Inflammatory macrophage (primary cell): ENCODE results near the gene FCRL5.
A peak's percentile ranks its signal among the peaks of the same experiment; 100 is the strongest.
"Not testable (repeated sequence)": the region's sequence is repeated elsewhere in the genome, so short reads cannot be mapped to it uniquely, and the experiment has no call there.

Experiments used
- DNase-seq, 2 donors: peaks; one replicate each; pipeline ENCODE4 v3.0.0-alpha.2; 2020 to 2022
- total RNA-seq, 18 experiments: gene quantifications; one replicate each; lab custom pipeline; 2026; ENCODE audit warnings: mixed read lengths in 6 of 18, inconsistent platforms in 2 of 18; lab: John Stamatoyannopoulos, UW

Gene FCRL5
- 0 to 0.31 (median 0.08) reads per million in 18 experiments for total RNA-seq

DNA sequence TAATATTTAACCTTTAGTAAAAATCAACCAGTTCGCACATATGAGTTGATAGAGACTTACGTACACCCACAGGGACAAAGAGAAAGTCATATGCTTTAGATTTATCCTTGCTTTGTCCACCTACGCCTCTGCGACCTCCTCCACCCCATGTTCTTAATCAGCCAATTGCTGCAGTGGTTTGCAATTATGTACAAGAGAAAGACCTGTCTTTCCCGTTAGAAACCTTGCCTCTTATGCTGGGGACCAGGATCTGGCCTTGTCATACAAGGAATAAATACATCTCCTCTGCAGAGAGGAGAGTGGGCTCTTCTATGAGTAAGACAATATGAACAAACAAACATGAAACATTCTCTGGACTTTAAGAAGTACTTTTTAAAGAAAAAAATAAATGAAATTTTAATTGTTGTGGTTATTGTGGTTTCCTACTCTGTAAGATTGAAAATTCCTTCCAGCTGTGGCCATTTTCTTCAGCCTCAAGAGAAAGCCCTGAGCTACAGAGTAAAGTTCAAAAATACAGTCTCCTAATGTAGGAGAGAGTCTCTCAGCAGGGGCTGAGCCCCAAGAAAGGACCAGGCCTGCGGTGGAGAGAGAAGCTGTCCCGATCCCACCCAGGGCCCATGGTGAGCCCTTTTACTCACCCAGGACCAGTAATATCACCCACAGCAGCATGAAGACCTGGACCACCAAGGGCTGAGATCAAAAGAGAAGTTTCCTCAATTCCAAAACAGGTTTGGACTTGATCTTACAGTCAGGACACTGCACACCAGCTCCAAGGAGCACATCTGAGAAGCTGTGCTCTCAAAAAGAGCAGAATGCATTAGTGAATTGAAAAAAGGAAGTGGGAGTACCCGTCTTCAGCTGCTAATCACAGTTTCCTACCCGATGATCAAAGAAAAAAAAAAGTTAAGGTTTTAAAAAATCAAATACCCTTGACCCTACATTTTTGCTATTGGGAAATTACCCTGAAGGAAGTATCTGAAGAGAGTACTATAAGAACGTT lies at the start of gene FCRL5:
FCRL5 (minus strand) TSS at position 822 of the 1,000 bp plus-strand sequence; CDS start at position 669, 153 bp downstream.
- no peak for DNase-seq

DNA sequence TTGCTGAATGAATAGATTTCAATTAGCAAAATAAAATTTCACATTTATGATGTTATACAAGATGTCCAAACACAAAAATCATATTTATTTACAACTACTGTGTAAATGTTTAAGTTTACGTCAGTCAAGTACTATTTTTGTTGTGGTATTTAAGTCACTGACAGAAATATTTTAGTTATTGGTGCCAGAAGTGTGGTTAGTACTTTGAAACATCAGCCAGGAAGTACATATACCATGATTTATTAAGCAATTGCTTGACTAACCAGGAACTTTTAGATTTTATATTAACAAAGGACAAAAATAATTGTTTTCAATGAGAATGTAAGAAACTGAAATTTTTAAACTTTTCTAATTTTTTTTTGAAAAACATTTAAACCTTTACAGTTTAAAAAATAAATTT lies 47.9 kb upstream of the FCRL5 start:
- no peak for DNase-seq

DNA sequence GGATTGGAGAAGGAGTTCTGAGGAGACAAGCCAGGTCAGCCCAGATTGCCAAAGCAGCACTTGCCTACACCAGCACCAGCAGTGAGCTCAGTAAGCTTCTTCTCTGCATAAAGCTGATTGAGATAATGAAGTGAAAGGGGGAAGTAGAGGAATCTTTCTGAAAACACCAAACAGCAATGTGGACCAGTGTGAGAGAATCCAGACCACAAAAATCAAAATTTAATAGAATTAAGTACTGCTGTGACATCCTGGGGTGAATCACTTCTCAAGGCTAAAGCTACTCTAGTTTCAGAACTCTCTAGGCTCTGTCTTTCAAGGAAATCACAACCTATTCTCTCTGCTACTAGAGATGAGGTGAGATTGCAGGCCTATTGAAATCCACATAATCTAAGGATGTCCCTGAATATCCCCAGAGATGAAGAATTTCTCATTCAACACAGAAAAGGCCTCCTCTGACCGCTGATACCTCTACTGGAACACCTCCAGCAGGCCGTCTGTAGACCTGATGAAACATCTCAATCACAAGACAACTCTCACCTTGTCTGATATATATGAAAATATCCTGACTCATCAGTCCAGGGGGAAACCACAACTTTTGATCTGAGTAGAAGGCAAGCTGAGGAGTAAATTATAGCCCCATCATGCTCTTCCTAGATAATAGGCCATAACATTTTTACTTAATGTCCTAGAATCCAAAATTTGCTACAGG lies 45.8 kb upstream of the FCRL5 start, which contains the start of gene FCRL4:
FCRL4 (minus strand) TSS at position 127 of the 709 bp plus-strand sequence. CDS start 141 bp downstream, outside the sequence.
- DNase-seq: no peak

DNA sequence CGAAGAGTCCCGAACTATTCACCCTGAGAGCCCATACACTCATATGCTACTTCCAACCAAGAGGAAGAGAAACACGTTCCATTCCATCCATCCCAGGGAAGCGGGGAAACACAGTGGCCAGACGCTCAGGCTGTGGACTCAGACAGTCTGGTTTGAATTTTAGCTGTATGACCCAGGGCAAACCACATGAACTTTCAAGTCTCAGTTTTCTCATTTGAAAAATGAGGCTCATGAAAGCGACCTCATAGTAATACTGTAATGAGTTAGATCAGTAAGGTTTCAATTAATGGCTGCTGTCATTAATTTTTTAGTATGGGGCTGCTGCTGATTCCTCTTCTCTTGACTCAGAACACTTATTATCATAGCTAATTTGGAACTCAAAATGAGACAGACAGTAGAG lies 44.1 kb upstream of the FCRL5 start:
- DNase-seq: no peak

DNA sequence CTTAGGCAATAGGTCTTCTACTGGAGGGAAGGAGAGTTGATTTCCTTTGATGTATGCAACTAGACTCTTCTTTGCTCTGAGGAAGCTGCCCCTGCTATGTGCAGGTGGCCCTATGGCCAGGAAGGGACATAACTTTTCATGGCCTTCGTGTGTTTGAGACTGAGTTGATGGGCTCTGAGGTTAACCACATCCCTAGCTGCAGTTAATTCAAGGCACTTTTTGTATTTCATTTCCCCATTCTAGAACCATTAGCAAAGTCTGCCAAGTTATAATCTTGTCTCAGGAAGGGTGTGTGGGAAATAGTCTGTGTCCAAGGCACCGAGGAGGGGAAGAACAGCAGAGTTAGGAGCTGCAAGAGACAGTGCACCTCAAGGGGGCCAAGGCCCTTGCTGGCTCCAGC lies 43.0 kb upstream of the FCRL5 start:
- no peak for DNase-seq

DNA sequence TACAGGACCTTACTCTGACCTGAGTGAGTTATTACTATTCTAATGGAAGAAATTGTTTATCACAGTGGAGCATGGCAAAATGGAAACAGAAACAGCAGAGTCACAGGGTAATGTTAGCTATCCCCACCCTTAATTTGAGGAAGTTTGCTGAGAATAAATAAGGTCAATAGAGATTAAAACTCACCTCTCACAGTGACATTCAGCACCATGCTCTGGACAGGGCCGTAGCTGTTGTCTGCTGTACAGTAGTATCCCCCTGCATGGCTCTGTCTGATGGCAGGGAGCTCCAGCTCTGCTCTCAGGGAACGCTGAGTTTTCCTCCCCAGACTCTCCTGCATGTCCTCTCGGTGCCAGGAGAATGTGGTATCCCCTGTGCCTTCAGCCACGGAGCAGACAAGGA lies 33.7 kb upstream of the FCRL5 start:
- DNase-seq: no peak

DNA sequence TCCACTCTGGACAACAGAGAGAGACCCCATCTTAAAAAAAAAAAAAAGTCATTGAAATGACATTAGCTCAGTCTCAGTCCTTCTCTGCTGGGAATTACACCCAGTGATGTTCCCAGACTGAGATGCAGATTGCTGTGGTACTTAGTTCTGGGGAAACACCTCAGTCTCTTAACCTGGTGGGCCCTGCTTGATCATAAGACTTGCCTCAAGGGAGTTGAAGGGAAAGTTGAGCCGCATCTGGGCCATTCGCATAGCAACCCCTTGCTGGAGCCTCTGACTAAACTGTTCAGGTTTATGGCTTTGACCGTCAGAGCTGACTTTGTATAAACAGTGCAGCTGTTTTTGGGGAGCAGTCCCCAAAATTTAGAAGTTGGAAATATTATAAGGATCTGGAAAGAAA lies 32.2 kb upstream of the FCRL5 start:
- DNase-seq: no peak

DNA sequence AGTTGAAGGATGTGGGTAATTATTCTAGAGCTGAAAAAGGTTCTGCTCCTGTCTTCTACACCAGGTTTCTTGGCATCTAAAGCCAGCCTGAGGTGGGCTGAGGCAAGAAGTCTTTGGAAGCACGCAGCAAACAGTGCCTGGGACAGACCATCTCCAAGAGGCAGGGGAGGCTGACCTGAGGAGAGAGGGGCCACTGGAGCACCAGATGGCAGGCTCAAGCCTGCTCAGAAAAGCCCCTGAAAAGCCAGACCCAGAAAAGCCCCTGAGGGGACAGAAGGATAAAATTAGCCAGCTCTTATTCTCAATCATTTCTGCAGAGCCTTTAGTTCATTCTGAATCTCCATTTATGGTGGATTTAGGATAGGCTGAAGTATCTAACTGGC lies 28.5 kb upstream of the FCRL5 start:
- DNase-seq: no peak

DNA sequence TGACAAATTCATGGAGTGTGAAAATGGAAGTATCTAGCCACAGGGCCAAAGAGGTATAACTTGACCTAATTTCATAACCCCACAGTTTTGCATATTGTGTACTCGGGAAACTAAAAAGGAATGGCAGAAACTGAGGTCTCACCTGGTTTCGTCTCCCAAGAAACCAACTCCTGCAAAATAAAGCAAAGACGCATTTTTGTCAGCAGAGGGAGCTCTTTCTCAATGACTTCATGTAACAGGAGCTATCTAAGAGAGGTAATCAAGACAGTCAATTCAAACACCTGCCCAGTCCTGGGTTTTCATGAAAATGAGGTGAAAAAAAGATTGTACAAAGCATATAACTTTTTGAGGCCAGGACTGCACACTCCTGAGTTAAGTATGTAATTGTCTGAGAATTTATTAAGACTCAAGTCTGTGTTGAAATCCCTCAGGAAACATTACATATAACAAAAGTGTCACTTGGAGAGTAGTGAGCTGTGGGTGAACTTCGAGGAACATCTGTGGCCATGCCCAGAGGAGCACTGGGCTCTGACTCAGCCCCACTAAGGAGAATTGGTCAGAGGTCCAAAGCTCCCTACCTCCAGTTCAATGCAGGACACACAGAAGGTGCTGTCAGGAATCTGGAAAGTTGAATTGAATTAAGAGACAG lies 28.0 kb upstream of the FCRL5 start:
- peak; percentile 53 to 57 for DNase-seq

DNA sequence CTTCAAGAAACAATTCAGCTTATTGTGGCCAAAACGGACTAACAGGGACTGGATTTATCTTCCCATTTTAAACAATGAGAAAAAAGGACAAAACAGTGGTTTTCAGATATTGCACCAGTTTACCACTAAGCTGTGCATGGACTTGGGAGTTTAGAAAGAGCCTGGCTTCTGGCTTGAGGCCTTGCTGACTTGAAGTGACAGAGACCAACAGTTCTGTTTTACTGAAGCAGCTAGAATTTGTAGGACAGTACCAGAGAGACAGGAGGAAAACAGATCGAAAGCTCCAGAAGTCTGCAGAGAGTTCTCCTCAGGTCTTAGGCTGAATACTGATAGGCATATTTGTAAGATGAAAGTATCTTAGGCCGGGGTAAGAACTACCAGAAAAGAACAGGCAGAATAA lies 25.1 kb upstream of the FCRL5 start:
- no peak for DNase-seq

DNA sequence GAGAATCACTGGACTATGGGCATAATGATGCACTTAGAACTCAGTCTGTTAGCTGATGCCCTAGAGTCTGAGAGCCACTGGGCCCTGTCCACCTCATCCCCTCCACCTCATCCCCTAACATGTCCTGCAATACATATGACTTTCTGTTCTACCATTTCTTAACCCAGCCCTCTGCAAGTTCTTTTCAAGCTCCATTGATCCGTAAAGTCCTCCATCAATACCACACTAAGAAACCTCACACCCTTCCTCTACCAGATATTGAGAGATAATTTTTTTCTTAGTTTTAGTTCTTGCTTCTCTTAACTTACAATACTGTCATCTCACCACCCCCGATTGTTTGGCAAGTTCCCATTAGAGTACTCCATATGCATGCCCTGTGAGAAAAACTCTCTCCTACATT lies 23.4 kb upstream of the FCRL5 start:
- DNase-seq: no peak

DNA sequence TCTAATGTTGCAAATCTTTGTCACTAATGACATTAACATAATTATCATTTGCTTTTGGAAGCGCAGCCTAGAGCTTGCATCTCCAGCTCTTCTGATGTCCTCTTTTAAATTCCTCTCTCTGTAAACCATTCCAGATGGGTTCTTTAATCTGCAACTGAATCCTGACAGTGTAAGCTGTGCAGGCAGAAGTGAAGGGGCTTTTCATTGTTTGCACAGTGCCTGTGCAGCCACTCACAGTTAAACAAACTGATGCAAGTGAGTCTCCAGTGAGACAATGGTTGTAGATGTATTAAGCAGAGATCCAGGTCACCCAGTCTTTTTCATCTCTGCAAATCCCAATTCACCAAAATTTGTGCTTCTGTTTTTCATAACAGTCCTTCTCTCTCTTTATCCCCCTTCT lies 22.5 kb upstream of the FCRL5 start:
- DNase-seq: no peak

DNA sequence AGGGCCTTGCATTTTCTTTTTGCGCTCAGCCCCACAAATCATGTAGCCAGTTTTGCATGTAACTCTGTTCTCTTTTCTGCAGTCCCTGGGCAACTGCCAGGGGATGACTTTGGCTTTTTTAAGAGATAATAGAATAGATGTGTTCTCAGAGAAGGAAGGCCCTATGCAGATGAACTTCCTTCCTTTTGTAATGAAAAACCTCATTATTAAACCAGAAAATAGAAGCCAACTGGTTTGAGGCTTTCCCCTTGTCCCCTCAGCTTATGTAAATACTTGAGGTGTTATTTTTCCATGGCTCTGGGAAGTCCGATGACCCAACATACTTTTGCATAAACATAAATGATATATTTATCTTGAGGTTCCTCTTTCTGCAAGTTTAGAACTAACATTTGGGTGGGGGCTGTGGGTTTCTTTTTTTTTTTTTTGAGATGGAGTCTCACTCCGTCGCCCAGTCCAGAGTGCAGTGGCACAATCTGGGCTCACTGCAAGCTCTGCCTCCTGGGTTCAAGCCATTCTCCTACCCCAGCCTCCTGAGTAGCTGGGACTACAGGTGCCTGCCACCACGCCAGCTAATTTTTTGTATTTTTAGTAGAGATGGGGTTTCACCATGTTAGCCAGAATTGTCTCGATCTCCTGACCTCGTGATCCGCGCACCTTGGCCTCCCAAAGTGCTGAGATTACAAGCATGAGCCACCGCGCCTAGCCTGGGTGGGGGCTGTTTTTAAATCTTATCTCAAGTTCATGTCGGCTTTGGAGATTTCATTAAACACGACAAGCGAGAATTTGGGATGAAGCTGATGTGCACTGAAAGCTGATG lies 14.4 kb upstream of the FCRL5 start:
- DNase-seq: peak in 1 of 2 donors; percentile 47

DNA sequence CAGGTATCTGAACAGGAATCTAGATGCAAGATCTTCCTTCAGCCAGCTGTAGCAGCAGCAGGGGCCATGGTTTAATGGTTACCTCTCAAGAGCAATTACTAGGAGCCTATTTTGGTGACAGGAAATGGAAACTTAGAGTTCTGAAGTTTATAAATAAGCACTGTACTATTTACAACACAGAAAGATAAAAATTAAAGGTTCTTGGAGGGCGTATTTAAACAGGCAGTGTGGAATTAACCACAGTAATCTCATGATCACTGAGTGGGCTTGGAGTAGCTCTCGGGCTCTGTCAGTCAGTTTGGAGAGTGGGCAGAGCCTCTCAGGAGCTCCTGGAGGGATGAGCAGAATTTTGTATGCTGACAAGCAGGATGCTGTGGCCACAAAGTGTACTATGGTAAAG lies 10.2 kb upstream of the FCRL5 start:
- DNase-seq: no peak

DNA sequence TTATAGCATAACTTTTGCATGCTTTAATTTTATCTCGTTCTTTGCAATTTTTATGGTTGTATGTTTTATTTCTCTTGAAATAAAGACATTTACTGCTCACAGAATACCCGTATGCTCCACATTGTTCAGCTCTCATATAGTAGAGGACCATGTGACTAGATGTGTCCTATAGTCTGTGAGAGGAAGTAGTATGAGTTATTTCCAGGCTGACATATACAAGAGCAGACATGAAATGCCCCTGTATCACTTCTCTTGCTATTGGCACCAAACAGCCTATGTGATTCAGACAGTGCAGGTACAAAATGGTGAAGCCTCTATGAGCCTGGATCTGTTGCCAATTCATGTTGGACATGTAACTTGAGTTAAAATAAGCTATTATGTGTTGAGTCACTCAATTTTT lies 5.8 kb upstream of the FCRL5 start:
- DNase-seq: no peak

DNA sequence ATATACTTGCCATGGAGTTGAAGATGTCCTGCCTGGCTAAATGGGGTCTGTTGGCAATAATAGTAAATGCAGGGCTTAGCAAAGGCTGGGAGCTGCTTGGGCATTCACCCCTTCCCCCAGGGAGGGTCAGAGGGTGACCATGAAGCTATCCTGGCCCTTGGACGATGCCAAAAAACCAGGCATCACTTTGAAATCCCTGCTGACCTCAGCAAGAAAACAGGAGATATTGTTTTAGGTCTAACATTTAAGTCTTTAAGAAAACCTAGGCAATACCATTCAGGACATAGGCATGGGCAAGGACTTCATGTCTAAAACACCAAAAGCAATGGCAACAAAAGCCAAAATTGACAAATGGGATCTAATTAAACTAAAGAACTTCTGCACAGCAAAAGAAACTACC lies 4.2 kb downstream of the FCRL5 start:
- DNase-seq: not testable (repeated sequence)

DNA sequence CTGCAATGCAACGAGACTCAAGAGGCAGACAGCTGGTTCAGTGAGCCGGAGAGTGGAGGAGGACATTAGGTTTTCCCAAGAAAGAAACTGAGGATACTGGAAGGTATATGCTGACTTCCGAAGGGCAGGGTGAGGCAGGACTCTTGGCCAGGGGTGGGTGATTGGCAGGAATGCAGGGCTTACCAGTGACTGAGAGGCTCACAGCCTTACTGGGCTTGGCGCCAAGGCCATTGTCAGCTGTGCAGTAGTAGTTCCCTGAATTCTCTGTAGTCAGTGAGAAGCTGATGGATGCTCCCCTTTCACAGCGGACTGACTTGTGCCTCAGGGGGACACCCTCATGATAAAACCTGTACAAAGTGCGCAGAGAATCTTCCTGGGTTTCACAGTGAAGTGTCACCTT lies 9.6 kb downstream of the FCRL5 start:
- DNase-seq: no peak

DNA sequence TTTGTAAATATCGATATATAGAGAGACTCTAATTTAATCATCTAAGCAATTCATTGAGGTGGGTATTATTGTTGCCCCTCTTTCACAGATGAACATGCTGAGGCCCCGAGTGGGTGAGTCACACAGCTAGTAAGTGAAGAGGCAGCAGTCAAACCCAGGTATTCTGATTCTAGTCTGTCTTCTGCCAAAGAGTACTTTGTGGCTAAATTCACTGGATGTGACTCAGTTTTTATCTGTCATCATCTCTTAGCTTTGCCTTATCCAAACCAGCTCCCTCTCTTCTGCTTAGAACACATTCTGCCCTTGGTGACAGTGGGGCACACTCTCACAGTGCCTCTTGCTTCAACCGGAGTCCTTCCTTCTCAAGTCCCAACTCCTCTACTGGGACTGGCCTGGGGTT lies 11.5 kb downstream of the FCRL5 start:
- DNase-seq: no peak

DNA sequence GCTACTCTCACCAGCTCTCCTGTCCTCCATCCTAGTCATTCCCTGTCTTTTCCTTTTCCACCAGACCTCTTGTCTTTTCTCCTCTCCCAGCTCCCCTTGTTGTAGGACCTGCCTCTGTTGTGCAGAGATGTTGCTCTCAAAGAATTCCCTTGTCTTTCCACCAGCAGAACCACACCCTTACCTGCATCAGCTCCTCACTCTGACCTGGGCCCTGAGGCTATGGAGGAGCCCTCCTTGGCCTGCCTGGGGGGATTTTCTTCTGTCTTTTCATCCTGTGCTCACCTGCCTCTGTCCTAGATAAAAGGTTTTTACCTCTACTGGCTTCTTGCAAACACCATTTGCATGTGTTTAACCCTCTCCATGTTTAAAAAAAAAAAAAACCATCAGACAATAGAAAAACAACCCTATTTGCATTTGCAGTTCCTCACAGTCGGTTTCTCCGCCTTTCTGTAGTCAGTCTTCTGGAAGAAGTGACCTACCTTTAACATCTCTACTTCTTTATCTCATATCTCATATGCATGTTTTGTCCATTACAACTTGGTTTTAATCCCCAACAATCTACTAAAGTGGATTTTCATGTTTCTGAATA lies 12.1 kb downstream of the FCRL5 start:
- DNase-seq: no peak

DNA sequence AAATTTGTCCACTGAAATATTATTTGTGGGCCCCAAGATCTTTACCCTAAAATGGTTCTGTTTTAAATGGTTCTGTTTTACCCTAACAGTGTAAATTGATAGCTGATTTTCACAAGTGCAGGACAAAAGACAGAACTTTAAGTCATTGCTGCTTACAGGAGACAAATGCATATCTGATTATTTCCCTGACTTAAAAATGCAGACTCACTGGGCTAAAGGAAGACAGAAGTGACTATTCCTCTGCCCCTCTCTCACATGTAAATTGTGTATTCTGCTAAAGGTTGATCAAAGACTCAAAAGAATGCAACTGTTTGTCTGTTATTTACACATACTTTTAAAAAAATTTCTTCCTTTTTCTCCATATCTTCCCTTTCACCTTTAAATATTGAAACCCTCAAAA lies 12.7 kb downstream of the FCRL5 start:
- DNase-seq: no peak

DNA sequence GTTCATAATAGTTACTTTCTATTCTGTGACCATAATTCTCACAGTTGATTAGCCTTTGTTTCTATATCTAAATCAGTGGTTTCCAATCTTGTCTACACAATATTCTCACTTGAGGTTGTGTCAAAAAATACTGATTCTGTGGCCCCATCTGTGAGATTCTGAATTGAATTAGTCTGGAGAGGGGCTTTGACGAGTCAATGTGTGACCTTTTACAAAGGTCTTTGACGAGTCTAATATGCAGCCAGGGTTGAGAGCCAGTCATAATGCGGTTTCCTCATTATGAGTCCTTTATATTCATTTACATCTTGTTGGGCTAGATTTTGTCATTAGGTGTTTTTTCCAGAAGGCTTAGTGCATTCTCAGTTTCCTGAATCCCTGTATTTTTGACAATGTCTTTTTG lies 19.7 kb downstream of the FCRL5 start:
- DNase-seq: no peak
